GM19043 (cell line): ENCODE data around the gene LRFN3.
"Not testable (repeated sequence)": the region's sequence is repeated elsewhere in the genome, so short reads cannot be mapped to it uniquely, and the experiment has no call there.

Source experiments
- ATAC-seq: cut with Tn5 transposase; IDR thresholded peaks from one replicate; pipeline ENCODE4 v1.9.1; 2021; ENCODE audit warnings: low read depth; ENCODE audit not compliant: unreplicated experiment

The LRFN3 gene

DNA sequence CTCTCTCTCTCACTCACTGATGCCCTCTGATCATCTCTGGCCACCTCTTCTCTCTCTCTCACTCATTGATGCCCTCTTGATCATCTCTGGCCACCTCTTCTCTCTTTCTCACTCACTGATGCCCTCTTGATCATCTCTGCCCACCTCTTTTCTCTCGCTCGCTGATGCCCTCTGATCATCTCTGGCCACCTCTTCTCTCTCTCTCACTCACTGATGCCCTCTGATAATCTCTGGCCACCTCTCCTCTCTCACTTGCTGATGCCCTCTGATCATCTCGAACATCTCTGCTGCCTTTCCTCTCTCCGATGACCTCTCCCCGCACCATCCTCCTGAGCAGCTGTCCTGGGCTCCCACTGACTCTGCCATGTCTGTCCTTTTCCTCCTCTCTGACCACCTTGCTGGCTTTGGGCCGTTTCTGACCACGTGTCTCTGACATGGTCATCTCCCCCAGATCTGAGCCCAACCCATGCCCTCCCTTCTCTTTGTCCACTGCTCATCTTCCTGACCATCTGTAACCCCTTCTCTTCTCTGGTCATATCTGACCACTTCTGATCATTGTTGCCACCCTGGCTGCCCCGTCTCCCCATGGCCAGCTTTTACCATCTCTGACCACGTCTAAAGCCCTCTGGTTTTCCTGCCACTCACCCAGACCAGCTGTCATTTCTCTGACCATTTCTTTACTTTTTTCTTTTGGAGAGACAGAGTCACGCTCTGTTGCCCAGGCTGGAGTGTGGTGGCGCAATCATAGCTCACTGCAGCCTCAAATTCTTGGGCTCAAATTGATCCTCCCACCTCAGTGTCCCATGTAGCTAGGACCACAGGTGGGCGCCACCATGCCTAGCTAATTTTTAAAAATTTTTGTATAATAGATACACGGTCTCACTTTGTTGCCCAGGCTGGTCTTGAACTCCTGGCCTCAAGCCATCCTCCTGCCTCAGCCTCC is 2.4 kb downstream of the LRFN3 start:
- no peak for ATAC-seq

DNA sequence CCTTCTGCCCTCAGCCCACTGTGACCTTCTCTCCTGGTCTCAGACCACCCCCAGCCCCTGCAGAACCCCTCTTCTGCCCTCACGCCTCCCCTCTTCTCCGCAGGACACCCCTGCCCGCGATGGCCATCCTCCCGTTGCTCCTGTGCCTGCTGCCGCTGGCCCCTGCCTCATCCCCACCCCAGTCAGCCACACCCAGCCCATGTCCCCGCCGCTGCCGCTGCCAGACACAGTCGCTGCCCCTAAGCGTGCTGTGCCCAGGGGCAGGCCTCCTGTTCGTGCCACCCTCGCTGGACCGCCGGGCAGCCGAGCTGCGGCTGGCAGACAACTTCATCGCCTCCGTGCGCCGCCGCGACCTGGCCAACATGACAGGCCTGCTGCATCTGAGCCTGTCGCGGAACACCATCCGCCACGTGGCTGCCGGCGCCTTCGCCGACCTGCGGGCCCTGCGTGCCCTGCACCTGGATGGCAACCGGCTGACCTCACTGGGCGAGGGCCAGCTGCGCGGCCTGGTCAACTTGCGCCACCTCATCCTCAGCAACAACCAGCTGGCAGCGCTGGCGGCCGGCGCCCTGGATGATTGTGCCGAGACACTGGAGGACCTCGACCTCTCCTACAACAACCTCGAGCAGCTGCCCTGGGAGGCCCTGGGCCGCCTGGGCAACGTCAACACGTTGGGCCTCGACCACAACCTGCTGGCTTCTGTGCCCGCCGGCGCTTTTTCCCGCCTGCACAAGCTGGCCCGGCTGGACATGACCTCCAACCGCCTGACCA is 3.3 kb downstream of the LRFN3 start:
- ATAC-seq: no peak

DNA sequence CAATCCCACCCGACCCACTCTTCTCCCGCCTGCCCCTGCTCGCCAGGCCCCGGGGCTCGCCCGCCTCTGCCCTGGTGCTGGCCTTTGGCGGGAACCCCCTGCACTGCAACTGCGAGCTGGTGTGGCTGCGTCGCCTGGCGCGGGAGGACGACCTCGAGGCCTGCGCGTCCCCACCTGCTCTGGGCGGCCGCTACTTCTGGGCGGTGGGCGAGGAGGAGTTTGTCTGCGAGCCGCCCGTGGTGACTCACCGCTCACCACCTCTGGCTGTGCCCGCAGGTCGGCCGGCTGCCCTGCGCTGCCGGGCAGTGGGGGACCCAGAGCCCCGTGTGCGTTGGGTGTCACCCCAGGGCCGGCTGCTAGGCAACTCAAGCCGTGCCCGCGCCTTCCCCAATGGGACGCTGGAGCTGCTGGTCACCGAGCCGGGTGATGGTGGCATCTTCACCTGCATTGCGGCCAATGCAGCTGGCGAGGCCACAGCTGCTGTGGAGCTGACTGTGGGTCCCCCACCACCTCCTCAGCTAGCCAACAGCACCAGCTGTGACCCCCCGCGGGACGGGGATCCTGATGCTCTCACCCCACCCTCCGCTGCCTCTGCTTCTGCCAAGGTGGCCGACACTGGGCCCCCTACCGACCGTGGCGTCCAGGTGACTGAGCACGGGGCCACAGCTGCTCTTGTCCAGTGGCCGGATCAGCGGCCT is 4.1 kb downstream of the LRFN3 start:
- ATAC-seq: no peak

DNA sequence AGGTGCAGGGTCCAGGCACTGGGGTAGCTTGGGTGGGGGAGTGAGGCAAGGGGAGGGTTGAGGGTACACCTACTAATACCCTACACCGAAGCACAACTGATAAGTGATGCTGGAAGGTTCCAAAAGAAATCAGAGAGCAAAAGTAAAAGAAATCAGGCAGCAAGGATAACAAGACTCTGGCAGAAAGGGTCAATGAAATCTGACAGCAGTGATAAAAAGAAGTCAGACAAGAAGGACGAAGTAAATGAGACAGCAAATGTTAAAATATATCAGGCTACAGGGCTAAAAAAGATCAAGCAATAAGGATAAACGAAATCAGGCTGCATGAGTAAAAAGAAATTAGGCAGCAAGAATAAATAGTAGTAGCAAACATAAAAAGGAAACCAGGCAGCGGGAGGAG is 4.7 kb downstream of the LRFN3 start:
- ATAC-seq: no peak

DNA sequence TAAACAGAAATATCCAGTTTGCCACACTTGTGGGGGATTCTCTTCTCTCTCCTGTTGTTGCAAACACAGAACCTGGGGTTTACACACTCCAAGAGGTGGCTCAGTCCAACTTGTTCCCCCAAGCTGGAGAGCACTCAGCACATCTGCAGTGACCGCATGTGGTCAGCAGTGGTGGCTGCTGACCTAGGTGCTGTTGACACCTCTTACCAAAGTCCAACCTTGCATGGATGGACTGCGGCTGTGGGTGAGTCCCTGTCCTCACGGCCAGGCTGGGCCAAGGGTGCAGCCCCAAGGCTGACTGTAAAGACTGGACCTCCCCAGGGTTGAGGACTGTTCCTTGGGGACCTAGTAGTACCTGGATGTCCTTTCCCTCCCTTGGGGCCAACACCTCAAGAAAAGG is 6.1 kb downstream of the LRFN3 start:
- ATAC-seq: no peak

DNA sequence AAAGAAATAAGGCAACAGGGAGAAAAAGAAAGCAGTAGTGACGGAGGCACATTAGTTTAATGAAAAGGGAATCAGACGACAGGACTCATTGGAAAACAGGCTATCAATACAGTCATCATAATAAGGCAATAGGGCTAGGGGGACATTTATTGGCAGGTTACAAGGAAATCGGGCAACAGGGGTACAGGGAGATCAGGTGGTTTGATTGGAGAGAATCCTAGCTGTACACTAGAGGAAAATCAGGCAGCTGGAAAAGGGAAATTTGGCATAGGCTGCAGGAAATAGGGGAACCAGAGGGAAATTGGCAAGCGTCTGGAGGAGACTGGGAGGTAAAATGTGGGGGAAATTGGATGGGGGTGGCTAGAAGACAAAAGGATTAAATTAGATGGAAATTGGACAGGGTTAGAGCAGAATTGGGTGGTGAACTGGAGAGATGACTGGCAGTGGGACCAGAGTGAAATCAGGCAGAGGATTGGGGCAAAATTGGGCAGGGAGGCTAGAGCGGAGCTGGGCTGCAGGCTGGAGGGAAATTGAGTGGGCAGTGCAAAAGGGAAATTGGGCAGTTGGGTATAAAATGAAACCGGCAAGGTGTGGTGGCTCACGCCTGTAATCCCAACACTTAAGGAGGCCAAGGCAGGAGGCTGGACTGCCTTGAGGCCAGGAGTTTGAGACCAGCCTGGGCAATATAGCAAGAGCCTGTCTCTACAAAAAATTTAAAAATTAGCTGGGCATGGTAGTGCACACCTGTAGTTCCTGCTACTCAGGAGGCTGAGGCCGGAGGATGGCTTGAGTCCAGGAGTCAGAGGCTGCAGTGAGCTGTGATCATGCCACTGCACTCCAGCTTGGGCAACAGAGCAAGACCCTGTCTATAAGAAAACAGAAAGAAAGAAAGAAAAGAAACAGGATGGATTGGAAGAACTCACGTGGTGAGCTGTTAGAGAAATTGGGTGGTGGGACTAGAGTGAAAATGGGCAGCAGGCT is 7.4 kb downstream of the LRFN3 start:
- no peak for ATAC-seq

DNA sequence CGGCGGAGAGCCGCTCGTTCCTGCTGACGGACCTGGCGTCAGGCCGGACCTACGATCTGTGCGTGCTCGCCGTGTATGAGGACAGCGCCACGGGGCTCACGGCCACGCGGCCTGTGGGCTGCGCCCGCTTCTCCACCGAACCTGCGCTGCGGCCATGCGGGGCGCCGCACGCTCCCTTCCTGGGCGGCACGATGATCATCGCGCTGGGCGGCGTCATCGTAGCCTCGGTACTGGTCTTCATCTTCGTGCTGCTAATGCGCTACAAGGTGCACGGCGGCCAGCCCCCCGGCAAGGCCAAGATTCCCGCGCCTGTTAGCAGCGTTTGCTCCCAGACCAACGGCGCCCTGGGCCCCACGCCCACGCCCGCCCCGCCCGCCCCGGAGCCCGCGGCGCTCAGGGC is 8.4 kb downstream of the LRFN3 start:
- ATAC-seq: no peak

DNA sequence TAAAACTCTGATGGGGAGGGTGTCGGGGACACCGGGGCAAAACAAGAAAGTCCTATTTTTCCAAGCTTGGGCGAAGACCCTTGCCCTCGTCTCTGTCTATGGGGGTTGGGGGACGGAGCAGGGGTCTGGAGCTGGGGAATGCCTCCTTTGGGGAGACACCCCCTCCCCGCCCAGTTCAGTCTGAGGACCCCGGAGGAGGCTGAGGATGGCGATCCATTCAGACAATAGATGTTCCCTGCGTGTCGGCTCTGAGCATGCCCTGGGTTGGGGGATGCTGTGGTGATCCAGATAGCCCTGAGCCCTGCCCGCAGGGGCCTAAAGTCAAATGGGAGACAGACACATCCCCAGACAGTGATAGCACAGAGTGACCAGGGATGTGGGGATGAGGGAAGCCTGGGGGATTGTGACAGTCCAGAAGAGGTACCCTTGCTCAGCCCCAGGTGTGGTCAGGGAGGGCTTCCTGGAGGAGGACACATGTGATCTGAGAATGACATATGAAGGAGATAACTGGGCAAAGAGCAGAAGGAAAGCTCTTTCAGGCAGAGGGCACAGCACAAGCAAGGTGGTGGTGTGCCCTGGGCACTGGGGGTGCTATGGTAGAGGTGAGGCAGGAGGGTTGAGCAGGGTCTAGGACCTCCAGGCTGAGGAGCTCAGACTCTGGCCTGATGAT is 9.1 kb downstream of the LRFN3 start:
- ATAC-seq: no peak

DNA sequence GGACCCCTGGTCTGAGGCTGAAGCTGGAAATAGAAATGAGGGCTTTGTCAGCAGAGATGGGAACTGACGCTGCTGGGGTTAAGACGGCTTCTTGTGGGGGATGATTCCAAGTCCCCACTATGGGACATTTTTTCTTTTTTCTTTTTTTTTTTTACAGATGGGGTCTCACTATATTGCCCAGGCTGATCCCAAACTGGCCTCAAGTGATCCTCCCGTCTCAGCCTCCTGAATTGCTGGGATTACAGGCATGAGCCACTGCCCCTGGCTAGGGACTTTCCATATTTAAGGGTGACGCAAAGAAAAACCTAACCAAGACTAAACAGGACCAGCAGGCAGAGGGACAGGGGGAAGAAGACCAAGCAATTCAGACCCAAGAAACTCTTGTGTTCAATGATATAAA is 10.0 kb downstream of the LRFN3 start:
- no peak for ATAC-seq

DNA sequence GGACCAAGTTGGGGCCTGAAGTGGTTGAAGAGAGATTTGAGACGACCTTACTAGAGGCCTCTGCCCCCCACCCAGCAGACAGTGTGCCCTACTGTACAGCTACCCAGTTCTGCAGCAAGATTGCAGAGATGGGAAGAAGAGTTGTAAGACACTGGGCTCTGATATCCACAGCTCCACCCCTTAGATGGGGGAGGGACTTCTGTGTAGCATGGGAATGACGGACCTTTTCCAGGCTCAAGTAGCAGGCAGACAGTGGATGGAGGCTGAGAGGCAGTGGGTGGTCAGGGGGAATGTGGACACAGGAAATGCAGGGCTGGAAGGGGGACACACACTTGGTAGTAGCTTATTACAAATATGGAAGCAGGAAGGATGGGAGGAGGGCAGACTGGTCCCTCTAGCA is 13.0 kb downstream of the LRFN3 start:
- no peak for ATAC-seq

DNA sequence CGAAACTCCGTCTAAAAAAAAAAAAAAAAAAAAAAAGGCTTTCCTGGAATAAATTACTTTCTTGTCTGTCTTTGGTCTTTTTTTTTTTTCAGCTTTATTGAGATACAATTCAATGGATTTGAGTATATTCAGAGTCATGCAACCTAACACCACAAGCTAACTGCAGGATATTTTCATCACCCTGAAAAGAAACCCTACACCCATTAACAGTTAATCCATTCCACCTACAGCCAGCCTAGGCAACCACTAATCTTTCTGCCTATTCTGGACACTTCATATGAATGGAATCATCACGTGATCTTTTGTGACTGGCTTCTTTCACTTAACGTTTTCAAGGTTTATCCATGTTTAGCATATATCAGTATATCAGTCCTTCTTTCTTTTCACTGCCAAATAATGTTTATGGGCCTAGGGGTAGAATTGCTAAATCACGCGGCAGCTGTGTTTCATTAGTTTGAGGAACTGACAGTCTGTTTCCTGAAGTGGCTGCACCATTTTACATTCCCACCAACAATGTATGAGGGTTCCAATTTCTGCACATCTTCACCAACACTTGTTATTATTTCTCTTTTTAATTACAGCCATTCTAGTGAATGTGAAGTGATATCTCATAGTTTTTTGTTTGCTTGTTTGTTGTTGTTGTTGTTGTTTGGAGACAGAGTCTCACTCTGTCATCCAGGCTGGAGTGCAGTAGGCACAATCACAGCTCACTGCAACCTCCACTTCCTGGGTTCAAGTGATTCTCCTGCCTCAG is 19.9 kb downstream of the LRFN3 start:
- no peak for ATAC-seq

DNA sequence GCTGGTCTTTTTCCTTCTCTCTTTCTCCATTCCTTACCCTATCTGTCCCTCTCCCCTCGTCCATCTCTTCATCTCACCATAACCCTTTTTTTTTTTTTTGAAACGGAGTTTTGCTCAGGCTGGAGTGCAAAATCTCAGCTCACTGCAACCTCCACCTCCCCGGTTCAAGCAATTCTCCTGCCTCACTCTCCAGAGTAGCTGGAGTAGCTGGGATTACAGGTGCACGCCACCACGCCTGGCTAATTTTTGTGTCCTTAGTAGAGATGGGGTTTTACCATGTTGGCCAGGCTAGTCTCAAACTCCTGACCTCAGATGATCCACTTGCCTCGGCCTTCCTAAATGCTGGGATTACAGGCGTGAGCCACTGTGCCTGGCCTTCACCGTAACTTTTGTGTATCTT is 21.2 kb downstream of the LRFN3 start:
- not testable (repeated sequence) for ATAC-seq

DNA sequence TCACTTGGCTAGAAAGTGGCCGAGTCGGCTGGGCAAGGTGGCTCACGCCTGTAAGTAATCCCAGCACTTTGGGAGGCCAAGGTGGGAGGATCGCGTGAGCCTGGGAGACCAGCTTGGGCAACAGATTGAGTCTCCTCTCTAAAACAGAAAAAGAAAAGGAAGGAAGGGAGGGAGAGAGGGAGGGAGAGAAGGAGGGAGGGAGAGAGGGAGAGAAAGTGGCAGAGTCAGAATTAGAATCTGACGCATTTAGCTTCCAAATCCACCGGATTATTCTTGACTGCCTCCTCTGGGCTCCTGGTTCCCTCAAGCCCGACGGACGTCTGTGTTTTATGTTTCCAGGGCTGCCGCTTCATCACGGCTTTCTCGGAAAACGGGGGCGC is 22.5 kb downstream of the LRFN3 start:
- ATAC-seq: no peak

DNA sequence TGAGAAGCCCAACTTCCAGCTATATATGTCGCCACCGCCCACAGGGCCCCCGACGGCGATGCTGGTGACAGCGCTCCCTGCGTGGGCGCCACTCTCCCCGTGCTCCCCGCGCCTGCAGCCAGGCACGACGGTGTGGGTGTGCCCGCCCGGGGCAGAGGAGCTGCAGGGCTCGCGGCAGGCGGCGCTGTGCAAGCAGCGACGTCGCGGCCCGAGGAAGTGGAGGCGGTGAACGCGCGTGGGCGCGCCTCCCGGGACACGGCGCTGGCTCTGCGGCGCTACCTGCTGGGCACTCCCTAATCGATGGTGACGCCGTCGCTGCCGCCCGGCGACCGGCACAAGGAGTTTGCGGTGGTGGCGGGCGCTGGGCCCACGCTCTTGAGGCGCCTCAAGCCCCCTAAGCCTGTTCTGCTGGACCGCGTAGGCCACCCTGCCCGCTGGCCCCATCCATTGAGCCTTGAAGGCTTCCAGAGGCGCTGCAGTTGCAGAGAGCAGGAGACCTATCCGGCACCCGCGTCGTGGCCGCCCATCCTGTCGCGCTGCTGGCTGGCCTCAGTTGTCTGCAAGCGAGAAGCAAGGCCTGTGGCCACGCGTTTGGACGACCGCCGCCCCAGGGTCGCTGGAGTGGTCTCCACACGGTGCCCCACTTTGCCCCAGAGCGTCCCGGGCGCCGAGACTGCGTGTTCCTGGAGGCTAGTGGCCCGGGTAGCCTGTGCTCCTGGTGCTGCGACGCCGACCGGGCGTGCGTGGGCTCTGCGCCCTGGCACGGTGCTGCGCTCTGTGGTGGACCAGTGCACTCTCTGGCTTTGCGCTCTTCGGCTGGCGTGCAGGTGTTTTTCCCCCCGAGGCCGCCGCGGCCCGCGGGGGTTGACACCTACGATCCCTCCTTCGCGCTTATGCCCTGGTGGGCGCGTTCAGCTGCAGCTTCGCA is 23.1 kb downstream of the LRFN3 start:
- no peak for ATAC-seq

DNA sequence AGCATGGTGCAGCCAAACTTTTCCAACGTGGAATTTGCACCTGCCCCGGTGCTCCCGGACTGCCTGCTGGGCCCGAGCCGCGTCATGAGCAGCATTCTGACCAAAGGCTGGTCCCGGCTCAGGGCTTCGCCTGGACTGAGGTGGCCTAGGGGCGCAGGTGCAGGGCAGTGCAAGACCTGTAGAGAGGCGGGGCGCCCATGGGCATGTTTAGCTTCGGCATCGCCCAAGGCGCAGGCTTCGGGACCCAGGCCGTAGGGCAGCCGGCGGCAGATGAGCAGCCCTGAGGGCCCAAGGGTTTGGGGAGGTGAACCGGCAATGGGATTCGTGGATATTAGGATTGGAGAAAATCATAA is 23.8 kb downstream of the LRFN3 start:
- ATAC-seq: no peak

DNA sequence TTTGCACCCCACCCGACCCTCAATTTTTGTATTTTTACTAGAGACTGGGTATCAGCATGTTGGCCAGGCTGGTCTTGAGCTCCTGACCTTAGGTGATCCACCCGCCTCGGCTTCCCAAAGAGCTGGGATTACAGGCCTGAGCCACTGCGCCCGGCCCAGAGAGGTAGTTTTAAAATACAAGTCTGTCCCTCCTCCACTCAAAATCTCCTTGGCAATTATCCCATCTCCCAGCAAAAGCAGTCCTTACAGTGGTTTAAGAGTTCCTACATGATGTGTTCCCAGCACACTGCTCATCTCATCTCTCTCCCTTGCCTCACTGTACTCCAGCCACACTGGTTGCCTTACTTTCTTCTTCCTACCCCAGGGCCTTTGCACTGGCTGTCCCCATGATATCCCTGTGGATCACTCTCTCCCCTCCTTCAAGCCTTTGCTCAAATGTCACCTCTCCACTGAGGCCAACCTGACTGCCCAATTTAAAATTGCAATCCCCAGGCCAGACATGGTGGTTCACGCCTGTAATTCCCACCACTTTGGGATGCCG is 24.3 kb downstream of the LRFN3 start:
- no peak for ATAC-seq

DNA sequence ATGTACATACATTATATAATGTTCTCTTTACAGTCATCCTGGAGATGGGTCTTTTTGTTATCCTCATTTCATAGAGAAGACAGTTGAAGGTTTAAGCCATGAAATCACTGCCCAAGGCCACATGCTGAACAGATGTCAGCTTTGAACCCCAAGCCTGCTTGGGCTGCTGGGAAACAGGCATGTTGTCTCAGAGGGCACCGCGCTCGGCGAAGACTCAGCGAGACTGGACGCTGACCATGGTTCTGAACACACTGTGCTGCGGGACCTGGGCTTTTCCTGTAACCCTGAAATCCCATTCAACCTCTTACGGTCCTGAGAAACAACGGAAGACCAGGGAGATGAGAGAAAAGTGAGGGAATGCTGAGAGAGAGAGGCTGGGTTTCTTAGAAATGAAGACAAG is 27.3 kb downstream of the LRFN3 start:
- ATAC-seq: no peak

DNA sequence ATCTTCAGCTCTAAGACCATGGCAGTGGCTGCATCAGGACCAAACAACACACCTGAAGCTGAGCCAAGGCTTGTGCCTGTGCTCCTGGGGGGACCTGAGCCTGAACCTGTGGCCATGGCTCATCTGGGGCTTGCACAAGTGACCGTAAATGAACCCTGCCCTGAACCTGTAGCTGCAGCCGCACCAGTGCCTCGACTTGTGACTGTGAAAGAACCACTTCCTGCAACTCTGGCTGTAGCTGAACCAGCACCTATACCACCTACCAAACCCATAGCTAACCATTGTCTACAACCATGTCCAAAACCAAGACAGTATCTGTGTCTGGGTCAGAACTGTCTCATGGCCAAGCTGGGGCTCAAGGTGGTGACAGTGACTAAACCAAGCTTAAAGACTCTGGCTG is 30.6 kb downstream of the LRFN3 start:
- no peak for ATAC-seq
